GM12878 (cell line): ENCODE measurements around the gene SNX2. TPM values are rescaled to one million over a fixed set of nuclear protein-coding genes. Genes with fewer than 3 reads are reported as not detected.

ENCODE experiments used
- ATAC-seq: fragments of 200-7000 bp; cut with Tn5 transposase; 3 replicates; pipeline ENCODE4 v1.9.1; 2020; ENCODE audit warnings: mild to moderate bottlenecking, moderate library complexity
- BruUV-seq: library from RNA; stranded (reverse); fragments of 400-500 nt; replicated peaks from 2 replicates; lab custom pipeline; 2021; lab: Mats Ljungman, UMichigan
- CTCF ChIA-PET: fragments of 300-600 bp; sonication (Branson Sonifier 250); formaldehyde crosslinking; extraction: SDS; loops from one replicate; lab custom pipeline; 2021; ENCODE audit warnings: inconsistent platforms; lab: Yijun Ruan, JAX
- POLR2A ChIA-PET: fragments of 350-600 bp; formaldehyde crosslinking; extraction: SDS; loops from one replicate; lab custom pipeline; 2021; ENCODE audit warnings: inconsistent platforms; lab: Charles Lee
- RAD21 ChIA-PET: fragments of 300-600 bp; sonication (Branson Sonifier 250); formaldehyde crosslinking; loops from one replicate; lab custom pipeline; 2023; ENCODE audit warnings: antibody characterized with exemption; ENCODE audit not compliant: unreplicated experiment; lab: Charles Lee
- SMC1A ChIA-PET: fragments of 300-600 bp; sonication (Branson Sonifier 250); formaldehyde crosslinking; loops from one replicate; lab custom pipeline; 2023; ENCODE audit not compliant: unreplicated experiment, uncharacterized antibody; lab: Charles Lee
- DNase-seq: peaks from one replicate; pipeline ENCODE4 v3.0.0-alpha.2; 2011; ENCODE audit warnings: low read depth, low spot score
- FAIRE-seq: peaks from 3 replicates; lab custom pipeline; 2011; peaks lifted over from hg19 to GRCh38; lab: Jason Lieb, UNC
- H2AFZ ChIP-seq: 2 replicates; pipeline ENCODE4 v1.6.0; 2011; ENCODE audit warnings: low read depth, low read length, control low read depth; ENCODE audit not compliant: control insufficient read depth
- H3K27ac ChIP-seq: 2 replicates; pipeline ENCODE4 v1.5.1; 2011; ENCODE audit warnings: control low read depth; ENCODE audit not compliant: control insufficient read depth, insufficient read depth
- H3K27me3 ChIP-seq, 2 experiments: replicated peaks in 1 of 2; 2 replicates each; pipeline versions ENCODE4 v1.6.0 to v1.6.1; 2011; ENCODE audit warnings: low read length in 1 of 2; ENCODE audit not compliant: control insufficient read depth in 2 of 2, insufficient read depth in 2 of 2
- H3K36me3 ChIP-seq, 2 experiments: 2 replicates each; pipeline ENCODE4 v1.5.1; 2011; ENCODE audit warnings: low read length in 1 of 2; ENCODE audit not compliant: control insufficient read depth in 2 of 2, insufficient read depth in 2 of 2
- H3K4me1 ChIP-seq: 2 replicates; pipeline ENCODE4 v1.6.1; 2011; ENCODE audit warnings: mild to moderate bottlenecking, low read length, moderate library complexity, mixed read lengths; ENCODE audit not compliant: control insufficient read depth, insufficient read depth
- H3K4me2 ChIP-seq: 2 replicates; pipeline ENCODE4 v1.6.0; 2011; ENCODE audit warnings: control low read depth; ENCODE audit not compliant: control insufficient read depth, insufficient read depth
- H3K4me3 ChIP-seq: fragments of 200-600 bp; sonication (generic); 2 replicates; pipeline ENCODE4 v1.5.1; 2016
- H3K79me2 ChIP-seq: 2 replicates; pipeline ENCODE4 v1.6.0; 2011; ENCODE audit warnings: low read length; ENCODE audit not compliant: control insufficient read depth, insufficient read depth
- H3K9ac ChIP-seq: 2 replicates; pipeline ENCODE4 v1.8.0; 2011; ENCODE audit warnings: low read length, control low read depth, mixed read lengths; ENCODE audit not compliant: control insufficient read depth, insufficient read depth
- H3K9me3 ChIP-seq: replicated peaks from 3 replicates; pipeline ENCODE4 v1.5.1; 2011; ENCODE audit warnings: mild to moderate bottlenecking, low read length; ENCODE audit not compliant: control insufficient read depth, insufficient read depth
- H4K20me1 ChIP-seq: 2 replicates; pipeline ENCODE4 v1.6.0; 2011; ENCODE audit not compliant: control insufficient read depth, insufficient read depth
- ATF7 ChIP-seq: fragments of 450-650 bp; IDR thresholded peaks from 2 replicates; pipeline ENCODE4 v1.6.1; 2016; ENCODE audit warnings: low read depth, mild to moderate bottlenecking
- BCL11A ChIP-seq: IDR thresholded peaks from 2 replicates; pipeline ENCODE4 v1.6.1; 2011; ENCODE audit warnings: low read depth, low read length
- BHLHE40 ChIP-seq, 2 experiments: fragments of 450-650 bp in 1 of 2; IDR thresholded peaks; 2 replicates each; pipeline ENCODE4 v1.6.1; 2011 to 2017; ENCODE audit warnings: low read depth in 2 of 2, borderline replicate concordance in 1 of 2, improper control_type of control experiment in 1 of 2, low read length in 1 of 2, mild to moderate bottlenecking in 1 of 2
- FOXK2 ChIP-seq: fragments of 450-650 bp; IDR thresholded peaks from 2 replicates; pipeline ENCODE4 v1.6.1; 2017; ENCODE audit warnings: mild to moderate bottlenecking, moderate library complexity
- FOXM1 ChIP-seq: IDR thresholded peaks from 2 replicates; pipeline ENCODE4 v1.6.1; 2012; ENCODE audit warnings: low read depth, mild to moderate bottlenecking, inconsistent platforms, low read length, moderate library complexity
- NFIC ChIP-seq: IDR thresholded peaks from 2 replicates; pipeline ENCODE4 v1.6.1; 2012; ENCODE audit warnings: low read depth, mild to moderate bottlenecking, inconsistent platforms, low read length, moderate library complexity
- PML ChIP-seq: IDR thresholded peaks from 2 replicates; pipeline ENCODE4 v1.6.1; 2012; ENCODE audit warnings: low read length, inconsistent platforms
- RBBP5 ChIP-seq: fragments of 200-600 bp; sonication (generic); conservative IDR thresholded peaks from 2 replicates; pipeline ENCODE4 v1.6.1; 2016
- SP1 ChIP-seq: IDR thresholded peaks from one replicate; pipeline ENCODE4 v1.6.1; 2011; ENCODE audit warnings: low read depth, low read length
- TCF12 ChIP-seq: IDR thresholded peaks from 2 replicates; pipeline ENCODE4 v1.6.1; 2011; ENCODE audit warnings: low read depth, mild to moderate bottlenecking, low read length
- TCF3 ChIP-seq: IDR thresholded peaks from 2 replicates; pipeline ENCODE4 v1.6.1; 2012; ENCODE audit warnings: low read depth, mild to moderate bottlenecking, low read length, borderline replicate concordance; ENCODE audit not compliant: insufficient read depth
- TCF7 ChIP-seq: IDR thresholded peaks from 2 replicates; pipeline ENCODE4 v1.6.1; 2014; ENCODE audit warnings: antibody characterized with exemption, borderline replicate concordance
- YY1 ChIP-seq: IDR thresholded peaks from 2 replicates; pipeline ENCODE4 v1.6.1; 2011; ENCODE audit warnings: low read depth, mild to moderate bottlenecking, low read length
- ZNF207 ChIP-seq: fragments of 450-650 bp; IDR thresholded peaks from 2 replicates; pipeline ENCODE4 v1.6.1; 2014; ENCODE audit warnings: antibody characterized with exemption, mild to moderate bottlenecking, borderline replicate concordance
- WGBS: methylation state at CpG from one replicate; pipeline ENCODE4 v1.1.6; 2016; ENCODE audit warnings: low lambda C conversion rate; ENCODE audit not compliant: insufficient replicate concordance, insufficient coverage; ENCODE audit errors: missing lambda C conversion rate; 5-methylcytosine and 5-hydroxymethylcytosine counted together
- in situ Hi-C: fragments of 300-500 bp; cut with MboI; formaldehyde crosslinking; loops from 9 replicates; pipeline ENCODE4 v1.14.3; 2018; ENCODE audit warnings: mixed read lengths
- intact Hi-C: fragments of 100-400 bp; cut with micrococcal nuclease; formaldehyde crosslinking; loops from one replicate; pipeline ENCODE4 v1.14.2; 2022; ENCODE audit not compliant: unreplicated experiment
- polyA plus RNA-seq, 11 experiments: library from polyadenylated mRNA; depleted of rRNA in 4 of 11; unstranded in 6 of 11; stranded (reverse) in 5 of 11; fragments of >200 nt; fragmentation: Nextera tagmentation in 4 of 11; fragmentation: Illumina TruSeq in 1 of 11; extraction: Ambion mirVana in 4 of 11; extraction: Trizol in 1 of 11; gene quantifications; 1 replicate in 1 of 11; 2 replicates in 10 of 11; pipeline versions ENCODE4 v1.2.1 to v1.2.3, GENCODE V29; 2011 to 2016; ENCODE audit warnings: inconsistent platforms in 2 of 11, missing spikeins in 2 of 11, low read depth in 1 of 11
- total RNA-seq, 4 experiments: library from RNA; depleted of rRNA in 3 of 4; stranded (reverse); fragments of >200 nt in 3 of 4; fragmentation: Illumina TruSeq in 1 of 4; extraction: Trizol in 1 of 4; gene quantifications; 2 replicates each; pipeline versions ENCODE4 v1.2.1 to v1.2.3, GENCODE V29; 2013 to 2021
- TF ChIP-seq, protein P1 (sequence below): IDR thresholded peaks from 2 replicates; pipeline ENCODE4 v1.6.1; 2012; ENCODE audit warnings: low read depth, low read length, improper control_type of control experiment
- TF ChIP-seq, protein P2 (sequence below): IDR thresholded peaks from 2 replicates; pipeline ENCODE4 v1.6.1; 2011; ENCODE audit warnings: borderline replicate concordance, low read depth, mild to moderate bottlenecking, moderate library complexity, low read length; ENCODE audit not compliant: insufficient read depth, poor library complexity, severe bottlenecking
- TF ChIP-seq, protein P3 (sequence below): IDR thresholded peaks from 2 replicates; pipeline ENCODE4 v1.6.1; 2011; ENCODE audit warnings: low read depth, low read length, improper control_type of control experiment, borderline replicate concordance

The SNX2 gene
- total and polyA plus RNA-seq, 10 of the 15 experiments (the other 5 are each of a cell fraction or from before 2014, with no cell fraction given): 46.3 to 84.3 (median 63.0) TPM

DNA sequence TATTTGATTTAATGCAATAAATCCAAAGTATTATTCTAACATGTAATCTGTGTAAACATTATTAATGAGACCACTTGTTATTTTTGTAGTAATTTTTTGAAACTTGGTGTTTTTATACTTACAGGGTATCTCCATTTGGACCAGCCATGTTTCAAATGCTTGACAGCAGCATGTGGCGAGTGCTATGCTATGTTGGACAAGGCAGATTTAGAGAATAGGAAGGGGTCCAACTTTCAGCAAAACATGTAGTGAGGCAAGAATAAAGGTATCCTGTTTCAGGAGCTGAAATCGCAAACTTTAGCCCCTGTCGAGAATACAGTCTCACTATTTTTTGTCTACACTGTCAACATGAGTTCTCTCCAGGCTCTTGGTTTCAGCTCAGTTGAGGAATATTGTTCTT lies 104.2 kb downstream of the SNX2 start:
- ATAC-seq (no peak), DNase-seq (no peak)
- H3K36me3 ChIP-seq: no peaks in the 10 kb centered on the region
- no TSS peak for BruUV-seq
- H3K4me2 ChIP-seq: no peak overlapping the region
- intact Hi-C loops: no loop called here
- H3K27me3 ChIP-seq: no peaks in the 10 kb centered on the region
- no peak overlapping the region for H2AFZ ChIP-seq
- no peak overlapping the region for H3K4me3 ChIP-seq
- H4K20me1 ChIP-seq: no peaks in the 10 kb centered on the region
- no peaks in the 10 kb centered on the region for H3K79me2 ChIP-seq
- peaks cover 5% of the 10 kb centered on the region; the same call in 1 of the 2 replicates for H3K4me1 ChIP-seq
- CTCF ChIA-PET: no interaction called here
- SMC1A ChIA-PET: no interaction called here
- TF ChIP-seq TCF3 (no peak), FOXK2 (no peak), YY1 (no peak), ZNF207 (no peak), ATF7 (no peak), RBBP5 (no peak), BCL11A (no peak), NFIC (no peak), FOXM1 (no peak), TCF7 (no peak), PML (no peak), BHLHE40 (IDR thresholded peaks at IDR 0.05; ENCODE audit: borderline replicate concordance in 1 of 2, low read depth in 2 of 2, low read length in 1 of 2) (no peak), SP1 (no peak), TCF12 (no peak)
- TF ChIP-seq, protein P1, sequence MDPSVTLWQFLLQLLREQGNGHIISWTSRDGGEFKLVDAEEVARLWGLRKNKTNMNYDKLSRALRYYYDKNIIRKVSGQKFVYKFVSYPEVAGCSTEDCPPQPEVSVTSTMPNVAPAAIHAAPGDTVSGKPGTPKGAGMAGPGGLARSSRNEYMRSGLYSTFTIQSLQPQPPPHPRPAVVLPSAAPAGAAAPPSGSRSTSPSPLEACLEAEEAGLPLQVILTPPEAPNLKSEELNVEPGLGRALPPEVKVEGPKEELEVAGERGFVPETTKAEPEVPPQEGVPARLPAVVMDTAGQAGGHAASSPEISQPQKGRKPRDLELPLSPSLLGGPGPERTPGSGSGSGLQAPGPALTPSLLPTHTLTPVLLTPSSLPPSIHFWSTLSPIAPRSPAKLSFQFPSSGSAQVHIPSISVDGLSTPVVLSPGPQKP: no peak
- TF ChIP-seq, protein P2, sequence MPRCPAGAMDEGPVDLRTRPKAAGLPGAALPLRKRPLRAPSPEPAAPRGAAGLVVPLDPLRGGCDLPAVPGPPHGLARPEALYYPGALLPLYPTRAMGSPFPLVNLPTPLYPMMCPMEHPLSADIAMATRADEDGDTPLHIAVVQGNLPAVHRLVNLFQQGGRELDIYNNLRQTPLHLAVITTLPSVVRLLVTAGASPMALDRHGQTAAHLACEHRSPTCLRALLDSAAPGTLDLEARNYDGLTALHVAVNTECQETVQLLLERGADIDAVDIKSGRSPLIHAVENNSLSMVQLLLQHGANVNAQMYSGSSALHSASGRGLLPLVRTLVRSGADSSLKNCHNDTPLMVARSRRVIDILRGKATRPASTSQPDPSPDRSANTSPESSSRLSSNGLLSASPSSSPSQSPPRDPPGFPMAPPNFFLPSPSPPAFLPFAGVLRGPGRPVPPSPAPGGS: no peak
- TF ChIP-seq, protein P3, sequence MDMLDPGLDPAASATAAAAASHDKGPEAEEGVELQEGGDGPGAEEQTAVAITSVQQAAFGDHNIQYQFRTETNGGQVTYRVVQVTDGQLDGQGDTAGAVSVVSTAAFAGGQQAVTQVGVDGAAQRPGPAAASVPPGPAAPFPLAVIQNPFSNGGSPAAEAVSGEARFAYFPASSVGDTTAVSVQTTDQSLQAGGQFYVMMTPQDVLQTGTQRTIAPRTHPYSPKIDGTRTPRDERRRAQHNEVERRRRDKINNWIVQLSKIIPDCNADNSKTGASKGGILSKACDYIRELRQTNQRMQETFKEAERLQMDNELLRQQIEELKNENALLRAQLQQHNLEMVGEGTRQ: no peak
- TF ChIP-seq, all 136 proteins: peak for 0
- H3K27ac ChIP-seq: no peak overlapping the region
- no peak for FAIRE-seq
- H3K9me3 ChIP-seq: no peaks in the 10 kb centered on the region; the same call in 2 of the 3 replicates
- no peak overlapping the region for H3K9ac ChIP-seq
- ChIA-PET RAD21 (no interaction called here), POLR2A (no interaction called here)
- WGBS: 82% methylated on average over 3 of the region's 3 CpGs
- in situ Hi-C loops: no loop called here
